Body of pancreas (tissue), 4 donors: ENCODE measurements around the gene CBX7.

Source experiments
- CTCF ChIP-seq, 7 experiments: fragments of 450-650 bp in 4 of 7; fragments of 200-600 bp in 3 of 7; sonication (generic) in 3 of 7; IDR thresholded peaks; one replicate each; pipeline ENCODE4 v1.5.1; 2016 to 2019; ENCODE audit warnings: antibody characterized with exemption in 7 of 7
- POLR2A ChIP-seq, 3 donors: fragments of 450-650 bp; IDR thresholded peaks; one replicate each; pipeline ENCODE4 v1.6.1; 2016; ENCODE audit warnings: antibody characterized with exemption in 3 of 3, mild to moderate bottlenecking in 2 of 3

- no peak for TF ChIP-seq CTCF (IDR thresholded peaks at IDR 0.05)
- no peak for TF ChIP-seq POLR2A (IDR thresholded peaks at IDR 0.05)
These were observed 26.9 kb downstream of the CBX7 start for GRCh38 chr22:39125622-39126021.
